Heart right ventricle (tissue), 16 donors: ENCODE measurements around the gene MRAS. TPM values are rescaled to one million over a fixed set of nuclear protein-coding genes. Genes with fewer than 3 reads are reported as not detected.

Experiments used
- ATAC-seq, 8 donors: fragments of 200-7000 bp; cut with Tn5 transposase; one replicate each; pipeline ENCODE4 v1.9.1; 2020; ENCODE audit warnings: mild to moderate bottlenecking in 8 of 8, moderate library complexity in 8 of 8, moderate number of reproducible peaks in 1 of 8
- DNase-seq, 2 donors: peaks; one replicate each; pipeline ENCODE4 v3.0.0-alpha.2; 2020
- H3K27ac ChIP-seq, 10 donors: fragments of 200-600 bp; sonication (generic) in 2 of 10; one replicate each; pipeline versions ENCODE4 v1.5.0 to v1.8.0; 2020 to 2022; ENCODE audit warnings: mild to moderate bottlenecking in 3 of 10
- H3K27me3 ChIP-seq, 7 donors: fragments of 200-600 bp; one replicate each; pipeline ENCODE4 v1.8.0; 2021 to 2022; ENCODE audit warnings: mild to moderate bottlenecking in 2 of 7
- H3K36me3 ChIP-seq, 9 donors: fragments of 200-600 bp; sonication (generic) in 1 of 9; one replicate each; pipeline versions ENCODE4 v1.5.0 to v1.8.0; 2020 to 2022; ENCODE audit warnings: mild to moderate bottlenecking in 2 of 9
- H3K4me1 ChIP-seq, 9 donors: fragments of 200-600 bp; sonication (generic) in 1 of 9; one replicate each; pipeline versions ENCODE4 v1.5.0 to v1.8.0; 2020 to 2022; ENCODE audit warnings: mild to moderate bottlenecking in 4 of 9
- H3K4me3 ChIP-seq, 10 donors: fragments of 200-600 bp; sonication (generic) in 2 of 10; one replicate each; pipeline versions ENCODE4 v1.5.0 to v1.8.0; 2020 to 2022; ENCODE audit warnings: mild to moderate bottlenecking in 7 of 10, moderate library complexity in 2 of 10
- H3K9me3 ChIP-seq, 11 donors: fragments of 200-600 bp in 10 of 11; sonication (generic) in 2 of 11; one replicate each; pipeline versions ENCODE4 v1.5.0 to v1.8.0; 2013 to 2022; ENCODE audit warnings: mild to moderate bottlenecking in 2 of 11, control low read depth in 1 of 11, moderate library complexity in 1 of 11
- WGBS, 2 donors: extraction: QIAGEN DNeasy Blood & Tissue Kit; methylation state at CpG; one replicate each; pipeline ENCODE4 v1.1.7; 2013; ENCODE audit warnings: inconsistent platforms in 1 of 2; 5-methylcytosine and 5-hydroxymethylcytosine counted together
- intact Hi-C, 10 donors: fragments of 100-400 bp; cut with DNase I; formaldehyde crosslinking; loops; one replicate each; pipeline versions ENCODE4 v1.11.1 to v1.14.2; 2022
- polyA plus RNA-seq, 2 donors: library from polyadenylated mRNA; stranded (reverse); fragments of 200-250 nt; gene quantifications; one replicate each; pipeline ENCODE4 v1.2.3, GENCODE V29; 2013
- total RNA-seq, 10 donors: library from RNA; stranded (reverse); fragmentation: NEBNext Ultra II Directional in 3 of 10; extraction: Animal tissue kit (Norgen Biotek cat#: 25700) in 3 of 10; gene quantifications; one replicate each; pipeline versions ENCODE4 v1.2.1 to v1.2.4, GENCODE V29; 2021 to 2023
- TF ChIP-seq, protein P1 (sequence below), 9 donors: fragments of 200-600 bp; sonication (generic) in 2 of 9; IDR thresholded peaks; one replicate each; pipeline versions ENCODE4 v1.5.0 to v1.8.0; 2021 to 2022; ENCODE audit warnings: antibody characterized with exemption in 9 of 9, mild to moderate bottlenecking in 5 of 9, moderate library complexity in 1 of 9
- donor health status: Arrhythmogenic right ventricular cardiomyopathy.
- donor health status: ischemic (EF 13 %, LVEDD 7.1; RV severe dilation, severe dysfunction).
- donor health status: healthy with polysubstance abuse.
- donor health status: DM: no; HTN: yes; CAD: no.
- donor health status: DM: no; HTN: no; CAD: no.
- donor health status: ischemic (EF 25% LVEDD 6.9; RV normal size, moderate dysfunction).
- donor health status: ischemic (EF 25% LVEDD 5.7; RV mildly dilated, moderate dysfunction).
- donor health status: healthy.
- donor health status: DM: yes; HTN: yes; CAD: no.
- donor health status: Ischemic cardiomyopathy.
- donor health status: ischemic (EF 35%, LVEDD 5.7; RV mildly dilated, moderate dysfunction).
- donor health status: nonischemic (EF 11% LVEDD 7.7; RV severe dilation, severe dysfunction).
- donor health status: DM: yes; HTN: yes; CAD: no.
- donor health status: PGD.
- donor health status: ischemic (EF 29% LVEDD 5.4; RV normal size, mild dysfunction).
- donor health status: nonischemic (EF 23%, LVEDD 6.1; RV moderate dilation, normal function).

MRAS gene
- total and polyA plus RNA-seq, 12 donors, result 78.6 to 381 (median 256) TPM

DNA sequence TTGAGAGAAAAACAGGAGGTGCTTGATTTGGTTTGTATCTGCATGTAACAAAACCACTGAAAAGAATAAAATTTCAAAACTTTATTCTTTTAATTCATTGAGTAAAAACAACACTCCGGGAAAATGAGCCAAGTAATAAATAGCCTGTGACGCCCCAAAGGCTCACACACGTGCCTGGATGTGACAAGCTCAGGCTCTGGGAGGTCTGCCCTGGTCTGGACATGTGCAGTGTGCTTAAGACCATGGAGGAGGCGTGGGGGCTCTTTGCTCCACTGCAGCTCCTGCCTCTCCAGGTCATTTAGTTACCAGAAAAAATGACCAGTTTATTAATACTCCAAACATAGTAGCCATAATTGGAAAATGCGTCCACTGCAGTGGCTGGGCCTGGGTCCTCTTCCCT, 10.1 kb upstream of the MRAS start:
- Histone ChIP-seq H3K4me1 (peaks cover 0 to 14% (median 0%) of the 10 kb centered on the region in 9 donors), H3K9me3 (no peaks in the 10 kb centered on the region), H3K4me3 (no peak overlapping the region), H3K27ac (no peak overlapping the region), H3K27me3 (no peaks in the 10 kb centered on the region), H3K36me3 (no peaks in the 10 kb centered on the region)
- DNase-seq (no peak), ATAC-seq (peak in 3 of 8 donors; percentile 70 to 84 (median 73))
- TF ChIP-seq, protein P1, sequence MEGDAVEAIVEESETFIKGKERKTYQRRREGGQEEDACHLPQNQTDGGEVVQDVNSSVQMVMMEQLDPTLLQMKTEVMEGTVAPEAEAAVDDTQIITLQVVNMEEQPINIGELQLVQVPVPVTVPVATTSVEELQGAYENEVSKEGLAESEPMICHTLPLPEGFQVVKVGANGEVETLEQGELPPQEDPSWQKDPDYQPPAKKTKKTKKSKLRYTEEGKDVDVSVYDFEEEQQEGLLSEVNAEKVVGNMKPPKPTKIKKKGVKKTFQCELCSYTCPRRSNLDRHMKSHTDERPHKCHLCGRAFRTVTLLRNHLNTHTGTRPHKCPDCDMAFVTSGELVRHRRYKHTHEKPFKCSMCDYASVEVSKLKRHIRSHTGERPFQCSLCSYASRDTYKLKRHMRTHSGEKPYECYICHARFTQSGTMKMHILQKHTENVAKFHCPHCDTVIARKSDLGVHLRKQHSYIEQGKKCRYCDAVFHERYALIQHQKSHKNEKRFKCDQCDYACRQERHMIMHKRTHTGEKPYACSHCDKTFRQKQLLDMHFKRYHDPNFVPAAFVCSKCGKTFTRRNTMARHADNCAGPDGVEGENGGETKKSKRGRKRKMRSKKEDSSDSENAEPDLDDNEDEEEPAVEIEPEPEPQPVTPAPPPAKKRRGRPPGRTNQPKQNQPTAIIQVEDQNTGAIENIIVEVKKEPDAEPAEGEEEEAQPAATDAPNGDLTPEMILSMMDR (IDR thresholded peaks at IDR 0.05), result no peak
- 47 to 62% methylated on average over 5 of the region's 5 CpGs for WGBS, 2 donors
- intact Hi-C loops, result loop anchor here in 3 of 10 donors (5.0 to 10.0 kb wide), 3 partner anchors 84 to 257 kb away; partner anchors contain the start of gene CEP70 (in 1 of the 3)

DNA sequence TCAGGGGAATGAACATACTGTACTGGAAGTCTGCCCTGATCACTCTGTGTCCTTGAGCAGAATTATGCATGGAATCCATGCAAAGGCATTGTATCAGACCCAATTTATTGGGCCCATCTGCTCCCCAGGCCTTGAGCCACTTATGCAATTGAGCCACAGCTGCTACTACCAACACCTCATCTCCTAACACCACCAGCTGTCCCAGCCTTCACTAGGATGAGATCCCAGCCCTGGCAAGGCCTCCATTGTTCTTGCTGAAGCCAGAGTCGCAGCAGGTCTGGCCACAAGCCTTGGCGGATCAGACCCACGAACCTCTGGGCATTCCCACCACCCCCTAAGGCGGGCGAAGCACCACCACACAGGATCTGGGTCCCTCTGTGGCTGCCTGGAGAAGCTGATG, 9.6 kb upstream of the MRAS start:
- peak in 3 of 8 donors; percentile 20 to 32 (median 22) for ATAC-seq
- intact Hi-C loops, result loop anchor here in 3 of 10 donors (5.0 to 10.0 kb wide), 3 partner anchors 83 to 256 kb away; partner anchors contain the start of gene CEP70 (in 1 of the 3)
- WGBS, 2 donors, result 90 to 91% methylated on average over 5 of the region's 5 CpGs
- H3K9me3 ChIP-seq, result no peaks in the 10 kb centered on the region
- TF ChIP-seq, protein P1 (IDR thresholded peaks at IDR 0.05), result no peak
- peak overlapping the region in 1 of 10 donors; percentile 15 for H3K27ac ChIP-seq
- peaks cover 0 to 14% (median 0%) of the 10 kb centered on the region in 9 donors for H3K4me1 ChIP-seq
- H3K4me3 ChIP-seq, result no peak overlapping the region
- no peaks in the 10 kb centered on the region for H3K27me3 ChIP-seq
- no peaks in the 10 kb centered on the region for H3K36me3 ChIP-seq
- DNase-seq, result no peak

DNA sequence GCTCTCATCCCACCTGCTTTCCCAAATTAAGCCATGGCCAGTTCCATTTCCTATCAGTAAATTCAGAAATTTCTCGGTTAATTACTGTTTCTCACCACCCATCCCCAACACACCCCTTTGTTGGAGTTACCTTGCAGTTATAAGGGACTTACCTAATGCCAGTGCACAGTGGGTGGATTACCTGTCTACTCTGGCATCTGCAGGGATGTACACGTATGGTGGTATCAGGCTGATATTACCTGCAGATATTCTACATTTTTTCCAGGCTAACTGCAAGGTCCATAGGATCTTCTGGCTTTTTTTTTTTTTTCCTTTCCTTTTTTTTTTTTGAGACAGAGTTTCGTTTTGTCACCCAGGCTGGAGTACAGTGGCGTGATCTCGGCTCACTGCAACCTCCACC, 7.9 kb upstream of the MRAS start:
- TF ChIP-seq, protein P1 (IDR thresholded peaks at IDR 0.05), result no peak
- peaks cover 0 to 14% (median 0%) of the 10 kb centered on the region in 9 donors for H3K4me1 ChIP-seq
- no peak for DNase-seq
- ATAC-seq, result no peak
- intact Hi-C loops, result loop anchor here in 3 of 10 donors (10.0 kb wide), 2 partner anchors 54 to 74 kb away; no protein-coding TSS in a partner anchor
- no peak overlapping the region for H3K4me3 ChIP-seq
- H3K27me3 ChIP-seq, result no peaks in the 10 kb centered on the region
- no peaks in the 10 kb centered on the region for H3K36me3 ChIP-seq
- H3K9me3 ChIP-seq, result no peaks in the 10 kb centered on the region
- H3K27ac ChIP-seq, result no peak overlapping the region
- 85 to 91% methylated on average over 5 of the region's 5 CpGs for WGBS, 2 donors

DNA sequence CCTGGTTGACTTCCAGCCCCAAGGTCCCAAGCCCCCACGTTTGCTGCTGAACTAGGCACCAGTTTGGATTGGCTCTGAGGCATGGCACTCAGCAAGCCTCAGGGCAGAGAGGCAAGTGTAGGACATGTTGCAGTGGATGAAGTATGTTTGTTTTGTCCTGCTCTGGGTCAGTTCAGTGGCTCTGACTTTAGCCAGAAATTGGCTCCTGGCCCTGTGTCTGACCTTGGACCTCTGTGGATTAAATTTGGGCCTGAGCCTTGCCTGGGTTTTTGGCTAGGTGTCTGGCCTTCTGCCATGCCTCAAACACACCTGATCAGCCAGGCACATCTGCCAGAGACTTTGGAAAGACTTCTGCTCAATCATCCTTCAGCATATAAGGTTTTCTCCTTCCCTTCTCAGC, 3.6 kb upstream of the MRAS start:
- DNase-seq, result no peak
- Histone ChIP-seq H3K27ac (no peak overlapping the region), H3K27me3 (peaks cover 0 to 14% (median 0%) of the 10 kb centered on the region in 7 donors), H3K4me3 (no peak overlapping the region), H3K4me1 (peaks cover 0 to 15% (median 8%) of the 10 kb centered on the region in 9 donors), H3K36me3 (no peaks in the 10 kb centered on the region), H3K9me3 (no peaks in the 10 kb centered on the region)
- intact Hi-C loops, result loop anchor here in 7 of 10 donors (5.0 to 10.0 kb wide), 5 partner anchors 50 to 73 kb away; no protein-coding TSS in a partner anchor
- 71 to 77% methylated on average over 1 of the region's 1 CpG for WGBS, 2 donors
- TF ChIP-seq, protein P1 (IDR thresholded peaks at IDR 0.05), result no peak
- no peak for ATAC-seq
